ENCODE results near the gene GPR84. TPM values are rescaled to one million over a fixed set of nuclear protein-coding genes. Genes with fewer than 3 reads are reported as not detected.
"Not testable (repeated sequence)": the region's sequence is repeated elsewhere in the genome, so short reads cannot be mapped to it uniquely, and the experiment has no call there.

Gene GPR84
- total RNA-seq, 1 donor from 2014 or later = 1.8 TPM

GRCh38 chr12:54354271-54354670, 10.0 kb downstream of the GPR84 start:
- H3K9me3 Mint-ChIP-seq; intact Hi-C loops (cut with micrococcal nuclease); DNase-seq (ENCODE audit: low spot score); H3K4me3 Mint-ChIP-seq (ENCODE audit: low read depth); H3K27ac Mint-ChIP-seq; H3K27me3 Mint-ChIP-seq (ENCODE audit: low read depth): not testable (repeated sequence)
- peaks cover 32% of the 10 kb centered on the region for H3K36me3 Mint-ChIP-seq (ENCODE audit: low read depth)
- peaks cover 24% of the 10 kb centered on the region for H3K4me1 Mint-ChIP-seq (ENCODE audit: low read depth)

DNA sequence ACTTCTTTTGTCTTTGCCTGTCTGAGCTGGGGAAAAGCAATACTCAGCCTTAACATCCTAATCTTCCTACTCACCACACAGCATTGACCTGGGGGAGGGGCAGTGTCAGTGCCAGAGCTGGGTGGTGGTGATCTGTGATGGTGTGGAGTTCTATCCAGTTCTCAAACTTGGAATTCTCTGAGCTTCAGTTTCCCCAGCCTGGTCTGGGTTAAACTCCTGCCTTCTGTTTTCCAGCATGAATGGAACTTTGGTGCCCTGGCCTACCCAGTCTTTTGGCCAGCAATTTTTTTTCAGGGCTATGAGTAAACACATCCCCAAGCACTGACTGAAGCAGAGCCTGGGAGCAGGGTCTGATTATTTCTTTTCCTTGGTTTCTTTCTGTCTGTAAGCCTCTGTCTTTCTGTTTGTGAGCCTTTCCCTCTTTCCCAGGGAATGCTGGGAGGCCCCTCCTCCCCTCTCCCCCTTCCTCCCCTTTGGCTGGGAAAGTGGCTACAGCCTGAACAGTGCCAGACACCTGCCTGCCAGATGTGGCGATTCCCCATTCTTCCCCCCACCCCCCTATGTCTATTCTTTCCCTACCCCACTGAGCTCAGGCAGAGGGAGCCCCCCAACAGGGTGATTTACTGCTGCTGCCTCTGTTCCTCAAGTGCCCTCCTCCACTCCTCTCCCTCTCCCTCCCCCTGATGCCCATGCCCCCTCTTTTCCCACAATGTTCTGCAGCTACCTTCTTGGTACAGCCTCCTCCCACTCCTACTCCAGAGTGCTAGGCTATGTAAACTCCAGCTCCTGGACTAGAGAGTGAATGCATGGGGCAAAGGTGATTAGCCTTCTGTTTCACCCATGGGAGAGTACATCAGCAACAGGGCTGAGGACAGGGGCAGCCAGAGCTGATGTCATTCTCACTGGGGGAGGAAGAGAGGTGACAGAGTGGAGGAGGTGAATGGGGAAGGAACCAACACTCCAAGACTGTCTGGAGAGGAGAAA, 11.1 kb downstream of the GPR84 start:
- Mint-ChIP-seq H3K4me3 (ENCODE audit: low read depth) (no peak overlapping the region), H3K36me3 (ENCODE audit: low read depth) (peaks cover 34% of the 10 kb centered on the region), H3K27me3 (ENCODE audit: low read depth) (no peaks in the 10 kb centered on the region), H3K9me3 (no peaks in the 10 kb centered on the region), H3K4me1 (ENCODE audit: low read depth) (peaks cover 24% of the 10 kb centered on the region), H3K27ac (peak overlapping the region; percentile 21)
- DNase-seq (ENCODE audit: low spot score) = no peak
- intact Hi-C loops (cut with micrococcal nuclease) = no loop called here

DNA sequence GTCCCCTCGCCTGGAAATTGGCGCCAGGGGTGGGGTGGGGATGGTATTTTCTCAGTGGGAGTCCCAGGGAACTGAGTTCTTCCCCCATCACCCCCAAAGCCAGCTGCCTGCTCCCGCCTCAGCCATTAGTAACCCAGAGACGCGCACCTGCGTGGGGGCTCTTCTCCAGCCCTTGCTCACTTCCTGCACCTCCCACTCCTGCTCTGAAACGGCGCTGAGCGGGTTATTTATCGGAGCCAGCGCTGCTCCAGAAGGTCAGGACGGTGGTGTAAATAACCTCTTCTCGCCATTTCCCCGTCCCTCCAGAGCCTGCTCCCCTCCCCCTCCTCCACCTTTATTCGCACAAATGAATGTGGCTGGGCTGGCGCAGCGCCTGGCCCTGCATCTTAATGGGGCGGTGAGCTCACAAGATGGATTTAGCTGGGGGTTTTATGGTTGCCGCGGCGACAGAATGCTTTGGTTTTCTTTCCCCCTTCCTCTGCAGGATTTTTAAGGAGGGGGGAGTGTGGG, 12.2 kb downstream of the GPR84 start:
- Mint-ChIP-seq H3K27me3 (ENCODE audit: low read depth) (no peaks in the 10 kb centered on the region), H3K4me1 (ENCODE audit: low read depth) (peaks cover 22% of the 10 kb centered on the region), H3K4me3 (ENCODE audit: low read depth) (peak overlapping the region; percentile 40), H3K36me3 (ENCODE audit: low read depth) (peaks cover 45% of the 10 kb centered on the region), H3K27ac (peak overlapping the region; percentile 68), H3K9me3 (no peaks in the 10 kb centered on the region)
- DNase-seq (ENCODE audit: low spot score) = no peak
- intact Hi-C loops (cut with micrococcal nuclease) = no loop called here

DNA sequence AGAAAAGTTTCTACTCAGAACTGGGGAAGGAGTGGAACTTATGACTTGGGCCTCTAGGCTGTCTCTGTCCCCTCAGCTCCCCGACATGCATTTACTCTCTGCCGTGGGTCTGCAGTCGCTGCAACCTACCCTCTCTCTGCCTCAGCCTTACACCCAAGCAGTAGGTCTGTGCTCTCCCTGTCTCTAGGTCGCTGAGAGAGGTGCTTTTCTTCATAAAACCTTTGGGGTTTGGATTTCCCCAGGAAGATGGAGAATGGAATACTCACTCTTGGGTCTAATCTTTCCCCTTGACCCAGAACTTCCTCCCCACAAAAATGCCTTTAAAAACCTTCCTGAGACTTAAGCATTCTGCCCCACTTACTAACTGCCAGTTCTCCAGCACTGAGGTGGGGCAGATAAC, 12.9 kb downstream of the GPR84 start:
- intact Hi-C loops (cut with micrococcal nuclease) = loop anchor here (2.0 kb wide), 1 partner anchor 13 kb away; the partner anchor contains the start of gene GPR84
- H3K4me3 Mint-ChIP-seq (ENCODE audit: low read depth) = no peak overlapping the region
- peaks cover 48% of the 10 kb centered on the region for H3K36me3 Mint-ChIP-seq (ENCODE audit: low read depth)
- no peak overlapping the region for H3K27ac Mint-ChIP-seq
- H3K27me3 Mint-ChIP-seq (ENCODE audit: low read depth) = no peaks in the 10 kb centered on the region
- peaks cover 20% of the 10 kb centered on the region for H3K4me1 Mint-ChIP-seq (ENCODE audit: low read depth)
- no peaks in the 10 kb centered on the region for H3K9me3 Mint-ChIP-seq
- DNase-seq (ENCODE audit: low spot score) = no peak

DNA sequence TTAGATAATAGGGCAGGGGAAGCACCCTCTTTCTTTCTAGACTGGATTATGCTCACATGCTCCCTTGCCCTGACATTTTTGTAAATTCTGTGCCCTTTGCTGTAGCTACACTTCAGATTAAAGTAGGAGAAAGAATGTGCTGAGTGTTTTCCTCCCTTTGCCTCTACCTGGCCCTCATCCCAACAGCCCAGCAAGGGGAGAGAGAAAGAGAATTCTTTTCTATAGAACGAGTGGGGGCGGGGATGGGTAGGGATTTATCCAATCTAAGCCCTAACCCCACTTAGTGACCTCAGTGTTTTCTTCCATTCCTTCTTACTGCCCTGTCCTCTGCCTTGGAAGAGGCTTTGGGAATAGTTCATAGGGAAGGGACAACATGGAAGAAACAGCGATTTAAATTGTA, 13.5 kb downstream of the GPR84 start:
- peaks cover 48% of the 10 kb centered on the region for H3K36me3 Mint-ChIP-seq (ENCODE audit: low read depth)
- no peaks in the 10 kb centered on the region for H3K27me3 Mint-ChIP-seq (ENCODE audit: low read depth)
- H3K27ac Mint-ChIP-seq = no peak overlapping the region
- H3K4me1 Mint-ChIP-seq (ENCODE audit: low read depth) = peaks cover 20% of the 10 kb centered on the region
- H3K4me3 Mint-ChIP-seq (ENCODE audit: low read depth) = no peak overlapping the region
- DNase-seq (ENCODE audit: low spot score) = no peak
- H3K9me3 Mint-ChIP-seq = no peaks in the 10 kb centered on the region
- intact Hi-C loops (cut with micrococcal nuclease) = loop anchor here (2.0 kb wide), 1 partner anchor 14 kb away; the partner anchor contains the start of gene GPR84

DNA sequence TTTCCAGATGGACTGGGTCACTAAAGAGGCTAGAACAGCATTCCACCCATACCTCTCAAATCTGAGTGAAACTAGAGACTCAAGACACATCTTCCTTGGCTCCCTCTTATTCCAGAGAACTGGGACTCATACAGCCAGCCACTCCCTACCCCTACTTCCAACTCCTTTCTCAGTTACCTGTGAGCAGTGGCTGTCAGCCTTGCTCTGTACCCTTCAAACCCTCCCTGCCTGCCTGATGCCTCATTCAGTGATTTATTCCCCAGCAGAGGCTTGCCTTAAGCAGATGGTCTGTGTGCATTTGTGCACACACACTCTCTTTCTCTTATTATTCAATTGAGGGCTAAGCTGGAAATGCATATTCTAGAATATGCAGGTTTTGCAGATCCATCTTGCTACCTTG, 14.6 kb downstream of the GPR84 start:
- no peak overlapping the region for H3K4me3 Mint-ChIP-seq (ENCODE audit: low read depth)
- no peaks in the 10 kb centered on the region for H3K27me3 Mint-ChIP-seq (ENCODE audit: low read depth)
- H3K9me3 Mint-ChIP-seq = no peaks in the 10 kb centered on the region
- no peak for DNase-seq (ENCODE audit: low spot score)
- intact Hi-C loops (cut with micrococcal nuclease) = loop anchor here (2.0 kb wide), 1 partner anchor 15 kb away; the partner anchor contains the start of gene GPR84
- H3K36me3 Mint-ChIP-seq (ENCODE audit: low read depth) = peaks cover 56% of the 10 kb centered on the region
- H3K27ac Mint-ChIP-seq = no peak overlapping the region
- peaks cover 18% of the 10 kb centered on the region for H3K4me1 Mint-ChIP-seq (ENCODE audit: low read depth)

GRCh38 chr12:54349036-54349435, 15.2 kb downstream of the GPR84 start:
- peaks cover 18% of the 10 kb centered on the region for H3K4me1 Mint-ChIP-seq (ENCODE audit: low read depth)
- no peak for DNase-seq (ENCODE audit: low spot score)
- no peaks in the 10 kb centered on the region for H3K9me3 Mint-ChIP-seq
- H3K27ac Mint-ChIP-seq = no peak overlapping the region
- no peak overlapping the region for H3K4me3 Mint-ChIP-seq (ENCODE audit: low read depth)
- H3K36me3 Mint-ChIP-seq (ENCODE audit: low read depth) = peaks cover 57% of the 10 kb centered on the region
- intact Hi-C loops (cut with micrococcal nuclease) = no loop called here
- no peaks in the 10 kb centered on the region for H3K27me3 Mint-ChIP-seq (ENCODE audit: low read depth)

DNA sequence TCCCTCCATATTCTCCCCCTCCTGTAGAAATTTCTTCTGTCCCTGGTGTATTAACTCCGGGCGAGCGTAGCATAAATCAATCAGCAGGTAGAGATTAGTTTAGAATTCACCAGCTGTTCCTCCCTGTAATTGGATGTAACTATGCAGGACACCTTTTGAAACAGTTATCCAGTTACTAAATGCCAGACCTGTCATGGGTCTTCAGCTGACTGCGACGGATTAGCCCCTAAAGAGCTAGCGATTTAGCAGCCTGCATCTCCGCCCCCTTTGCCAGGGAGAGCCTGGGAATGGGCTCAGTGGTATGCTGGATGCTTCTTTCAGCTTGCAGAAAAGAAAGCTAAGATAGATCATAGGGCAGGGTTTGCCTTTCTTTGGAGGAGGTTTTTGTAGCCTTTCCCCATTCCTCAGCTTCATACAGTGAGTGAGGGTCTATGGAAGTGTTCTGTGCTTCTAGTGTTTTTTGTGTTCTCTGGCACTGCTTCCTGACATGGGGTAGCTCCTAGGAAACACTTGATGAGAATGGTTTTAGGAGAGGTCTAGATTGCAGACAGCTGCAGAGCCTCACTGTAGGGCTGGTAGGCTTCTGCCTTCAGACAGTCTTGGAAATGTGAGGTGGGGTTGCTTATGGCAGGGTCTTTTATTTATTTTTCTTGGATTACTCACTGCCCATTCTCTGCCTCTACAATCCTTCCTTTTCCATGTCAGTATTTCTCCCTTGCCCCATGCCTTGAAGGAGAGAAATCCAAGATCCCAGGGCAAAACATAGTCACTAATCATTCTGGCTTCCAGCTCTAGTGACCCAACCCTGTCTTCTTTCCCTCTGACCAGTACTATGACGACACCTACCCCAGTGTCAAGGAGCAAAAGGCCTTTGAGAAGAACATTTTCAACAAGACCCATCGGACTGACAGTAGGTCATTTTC, 22.6 kb downstream of the GPR84 start:
- no peak for DNase-seq (ENCODE audit: low spot score)
- no peaks in the 10 kb centered on the region for H3K27me3 Mint-ChIP-seq (ENCODE audit: low read depth)
- no peaks in the 10 kb centered on the region for H3K4me1 Mint-ChIP-seq (ENCODE audit: low read depth)
- peaks cover 42% of the 10 kb centered on the region for H3K36me3 Mint-ChIP-seq (ENCODE audit: low read depth)
- no peak overlapping the region for H3K4me3 Mint-ChIP-seq (ENCODE audit: low read depth)
- H3K9me3 Mint-ChIP-seq = no peaks in the 10 kb centered on the region
- intact Hi-C loops (cut with micrococcal nuclease) = no loop called here
- H3K27ac Mint-ChIP-seq = no peak overlapping the region

DNA sequence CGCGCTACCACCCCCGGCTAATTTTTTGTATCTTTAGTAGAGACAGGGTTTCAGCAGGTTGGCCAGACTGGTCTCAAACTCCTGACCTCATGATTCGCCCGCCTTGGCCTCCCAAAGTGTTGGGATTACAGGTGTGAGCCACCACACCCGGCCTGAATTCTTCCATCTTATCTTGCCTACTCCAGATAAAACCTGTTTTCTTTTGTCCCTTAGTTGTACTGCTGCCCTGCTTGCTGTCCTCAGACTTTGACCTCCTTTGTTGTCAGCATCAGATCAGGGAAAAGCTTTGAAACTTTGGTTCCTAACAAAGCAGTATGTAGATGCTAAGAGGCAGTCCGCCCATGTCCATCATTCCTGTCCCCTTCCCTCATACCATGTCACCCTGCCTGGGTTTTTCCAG, 23.4 kb downstream of the GPR84 start:
- no peak overlapping the region for H3K4me3 Mint-ChIP-seq (ENCODE audit: low read depth)
- H3K27me3 Mint-ChIP-seq (ENCODE audit: low read depth) = no peaks in the 10 kb centered on the region
- no peak overlapping the region for H3K27ac Mint-ChIP-seq
- H3K4me1 Mint-ChIP-seq (ENCODE audit: low read depth) = peaks cover 2% of the 10 kb centered on the region
- no peaks in the 10 kb centered on the region for H3K9me3 Mint-ChIP-seq
- H3K36me3 Mint-ChIP-seq (ENCODE audit: low read depth) = peaks cover 45% of the 10 kb centered on the region
- intact Hi-C loops (cut with micrococcal nuclease) = no loop called here
- DNase-seq (ENCODE audit: low spot score) = no peak

DNA sequence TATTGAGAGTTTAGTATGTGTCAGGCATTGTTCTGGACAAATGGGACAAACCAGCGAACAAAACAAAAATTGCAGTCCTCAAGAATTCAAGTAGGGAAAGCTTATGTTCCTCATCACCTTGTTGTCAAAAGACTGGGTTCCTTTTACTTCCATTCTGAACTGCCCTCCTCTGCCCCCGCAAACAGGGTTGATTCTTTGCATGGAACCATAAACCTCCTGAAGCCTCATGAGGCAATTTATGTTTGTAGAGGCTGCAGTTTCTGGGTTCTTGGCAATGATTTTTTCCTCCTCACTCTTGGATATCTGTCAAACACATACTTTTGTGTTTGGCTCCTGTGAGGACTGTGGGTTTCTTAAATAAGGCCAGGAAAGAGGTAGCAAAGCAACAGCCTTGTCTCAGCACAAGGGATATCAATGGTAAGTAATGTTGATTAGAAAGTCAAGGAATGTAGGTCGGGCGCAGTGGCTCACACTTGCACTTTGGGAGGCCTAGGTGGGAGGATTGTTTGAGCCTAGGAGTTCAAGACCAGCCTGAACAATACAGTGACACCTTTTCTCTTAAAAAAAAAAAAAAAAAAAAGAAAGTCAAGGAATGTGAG, 25.5 kb downstream of the GPR84 start:
- DNase-seq (ENCODE audit: low spot score) = no peak
- Mint-ChIP-seq H3K4me3 (ENCODE audit: low read depth) (no peak overlapping the region), H3K27ac (no peak overlapping the region), H3K36me3 (ENCODE audit: low read depth) (peaks cover 34% of the 10 kb centered on the region), H3K27me3 (ENCODE audit: low read depth) (no peaks in the 10 kb centered on the region), H3K9me3 (no peaks in the 10 kb centered on the region), H3K4me1 (ENCODE audit: low read depth) (peaks cover 2% of the 10 kb centered on the region)
- intact Hi-C loops (cut with micrococcal nuclease) = loop anchor here (5.0 kb wide), 1 partner anchor 46 kb away; no protein-coding TSS in a partner anchor

GRCh38 chr12:54337854-54338650, 26.2 kb downstream of the GPR84 start:
- H3K4me1 Mint-ChIP-seq (ENCODE audit: low read depth) = peaks cover 8% of the 10 kb centered on the region
- DNase-seq (ENCODE audit: low spot score) = no peak
- H3K27ac Mint-ChIP-seq = no peak overlapping the region
- peaks cover 31% of the 10 kb centered on the region for H3K36me3 Mint-ChIP-seq (ENCODE audit: low read depth)
- intact Hi-C loops (cut with micrococcal nuclease) = loop anchor here (5.0 kb wide), 1 partner anchor 46 kb away; no protein-coding TSS in a partner anchor
- no peak overlapping the region for H3K4me3 Mint-ChIP-seq (ENCODE audit: low read depth)
- no peaks in the 10 kb centered on the region for H3K9me3 Mint-ChIP-seq
- H3K27me3 Mint-ChIP-seq (ENCODE audit: low read depth) = no peaks in the 10 kb centered on the region

Data from activated T-helper 2 cell treated with anti-CD3 and anti-CD28 coated beads, Interferon-gamma antibody, Interleukin-2, Interleukin-4, amounts not matched to agents 10 μg/mL and 5 μg/mL and 100 μg/mL, durations not matched to agents 14 hours and 24 hours and 36 hours (primary cell).